ENCODE measurements around the gene CTIF. TPM values are rescaled to one million over a fixed set of nuclear protein-coding genes. Genes with fewer than 3 reads are reported as not detected.

CTIF gene
- total and polyA plus RNA-seq, 11 donors = 21.2 to 93.0 (median 68.0) TPM

DNA sequence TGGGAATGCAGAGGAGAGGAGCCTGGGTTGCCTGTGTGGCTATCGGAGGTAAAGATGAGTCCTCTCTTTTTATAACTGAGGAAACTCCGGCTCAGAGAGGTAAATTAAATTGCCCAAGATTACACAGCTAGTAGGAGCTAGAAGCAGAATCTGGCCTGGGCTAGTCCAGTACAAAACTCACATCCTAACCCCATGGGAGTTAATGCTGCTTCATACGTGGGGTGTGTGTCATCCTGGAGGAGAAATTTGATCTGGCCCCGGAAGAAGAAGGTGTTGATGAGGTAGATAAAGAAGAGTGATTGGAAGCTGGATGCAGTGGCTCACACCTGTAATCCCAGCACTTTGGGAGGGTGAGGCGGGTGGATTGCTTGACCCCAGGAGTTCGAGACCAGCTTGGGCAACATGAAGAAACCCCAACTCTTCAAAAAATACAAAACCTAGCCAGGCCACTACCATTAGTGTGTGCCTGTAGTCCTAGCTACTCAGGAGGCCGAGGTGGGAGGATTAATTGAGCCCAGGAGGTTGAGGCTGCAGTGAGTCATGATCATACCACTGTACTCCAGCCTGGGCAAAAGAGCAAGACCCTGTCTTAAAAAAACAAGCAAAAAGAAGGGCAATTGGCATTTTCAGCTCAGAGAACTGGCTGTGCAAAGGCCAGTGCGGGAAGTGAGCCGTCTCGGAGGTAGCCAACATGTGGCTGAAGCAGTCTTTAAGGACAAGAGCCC is 33.7 kb downstream of the CTIF start:
- ATAC-seq (no peak), DNase-seq (peak in 1 of 5 donors; percentile 3)
- Histone ChIP-seq H3K27me3 (no peaks in the 10 kb centered on the region), H3K4me1 (peaks cover 0 to 28% (median 5%) of the 10 kb centered on the region in 12 donors), H3K4me3 (no peak overlapping the region), H3K36me3 (peaks cover 0 to 13% (median 0%) of the 10 kb centered on the region in 9 donors), H3K27ac (no peak overlapping the region), H3K9me3 (no peaks in the 10 kb centered on the region)
- 80 to 90% (median 83%) methylated on average over 10 of the region's 10 CpGs for WGBS, 4 donors
- TF ChIP-seq POLR2A (IDR thresholded peaks at IDR 0.05) = no peak
- TF ChIP-seq, protein P1, sequence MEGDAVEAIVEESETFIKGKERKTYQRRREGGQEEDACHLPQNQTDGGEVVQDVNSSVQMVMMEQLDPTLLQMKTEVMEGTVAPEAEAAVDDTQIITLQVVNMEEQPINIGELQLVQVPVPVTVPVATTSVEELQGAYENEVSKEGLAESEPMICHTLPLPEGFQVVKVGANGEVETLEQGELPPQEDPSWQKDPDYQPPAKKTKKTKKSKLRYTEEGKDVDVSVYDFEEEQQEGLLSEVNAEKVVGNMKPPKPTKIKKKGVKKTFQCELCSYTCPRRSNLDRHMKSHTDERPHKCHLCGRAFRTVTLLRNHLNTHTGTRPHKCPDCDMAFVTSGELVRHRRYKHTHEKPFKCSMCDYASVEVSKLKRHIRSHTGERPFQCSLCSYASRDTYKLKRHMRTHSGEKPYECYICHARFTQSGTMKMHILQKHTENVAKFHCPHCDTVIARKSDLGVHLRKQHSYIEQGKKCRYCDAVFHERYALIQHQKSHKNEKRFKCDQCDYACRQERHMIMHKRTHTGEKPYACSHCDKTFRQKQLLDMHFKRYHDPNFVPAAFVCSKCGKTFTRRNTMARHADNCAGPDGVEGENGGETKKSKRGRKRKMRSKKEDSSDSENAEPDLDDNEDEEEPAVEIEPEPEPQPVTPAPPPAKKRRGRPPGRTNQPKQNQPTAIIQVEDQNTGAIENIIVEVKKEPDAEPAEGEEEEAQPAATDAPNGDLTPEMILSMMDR (IDR thresholded peaks at IDR 0.05) = no peak
- intact Hi-C loops (cut with DNase I) = no loop called here

DNA sequence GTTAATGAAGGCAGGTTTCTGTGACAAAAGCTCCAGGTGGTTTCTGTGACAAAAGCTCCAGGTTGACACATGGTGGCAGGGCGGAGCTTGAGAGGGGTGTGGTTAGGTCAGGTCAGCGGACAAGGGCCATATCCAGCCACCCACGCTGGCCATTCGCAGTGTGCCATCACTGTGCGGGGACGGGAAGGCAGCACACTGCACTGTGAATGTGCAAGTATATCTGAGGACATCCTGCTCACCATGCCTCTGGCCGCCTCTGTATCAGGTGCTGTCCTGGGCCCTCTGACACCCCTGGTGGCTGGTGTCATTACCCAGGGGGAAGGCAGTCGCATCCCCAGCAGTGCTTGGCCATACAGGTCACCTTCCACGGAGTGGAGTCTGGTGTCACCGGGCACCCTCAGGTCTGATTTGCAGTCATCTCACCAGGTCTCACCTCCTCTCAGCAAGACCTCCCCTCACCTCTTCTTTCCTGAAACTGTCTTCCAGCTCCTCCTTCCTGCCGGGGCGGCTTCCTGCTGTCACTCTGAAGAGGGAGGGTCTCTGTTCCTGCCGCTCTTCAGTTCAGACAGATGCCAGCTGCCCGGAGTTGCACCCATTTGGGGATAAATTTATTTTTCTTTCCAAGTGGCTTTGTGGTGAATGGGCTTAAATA is 34.9 kb downstream of the CTIF start:
- Histone ChIP-seq H3K4me1 (peaks cover 0 to 27% (median 5%) of the 10 kb centered on the region in 12 donors), H3K27ac (no peak overlapping the region), H3K27me3 (no peaks in the 10 kb centered on the region), H3K4me3 (no peak overlapping the region), H3K36me3 (peaks cover 0 to 15% (median 0%) of the 10 kb centered on the region in 9 donors), H3K9me3 (peaks cover 0 to 8% (median 0%) of the 10 kb centered on the region in 12 donors)
- DNase-seq (peak in 1 of 5 donors; percentile 24), ATAC-seq (peak in 1 of 4 donors; percentile 16)
- WGBS, 4 donors = 87 to 89% (median 88%) methylated on average over 14 of the region's 14 CpGs
- TF ChIP-seq, protein P1 (IDR thresholded peaks at IDR 0.05) = no peak
- TF ChIP-seq POLR2A (IDR thresholded peaks at IDR 0.05) = no peak
- intact Hi-C loops (cut with DNase I) = no loop called here

DNA sequence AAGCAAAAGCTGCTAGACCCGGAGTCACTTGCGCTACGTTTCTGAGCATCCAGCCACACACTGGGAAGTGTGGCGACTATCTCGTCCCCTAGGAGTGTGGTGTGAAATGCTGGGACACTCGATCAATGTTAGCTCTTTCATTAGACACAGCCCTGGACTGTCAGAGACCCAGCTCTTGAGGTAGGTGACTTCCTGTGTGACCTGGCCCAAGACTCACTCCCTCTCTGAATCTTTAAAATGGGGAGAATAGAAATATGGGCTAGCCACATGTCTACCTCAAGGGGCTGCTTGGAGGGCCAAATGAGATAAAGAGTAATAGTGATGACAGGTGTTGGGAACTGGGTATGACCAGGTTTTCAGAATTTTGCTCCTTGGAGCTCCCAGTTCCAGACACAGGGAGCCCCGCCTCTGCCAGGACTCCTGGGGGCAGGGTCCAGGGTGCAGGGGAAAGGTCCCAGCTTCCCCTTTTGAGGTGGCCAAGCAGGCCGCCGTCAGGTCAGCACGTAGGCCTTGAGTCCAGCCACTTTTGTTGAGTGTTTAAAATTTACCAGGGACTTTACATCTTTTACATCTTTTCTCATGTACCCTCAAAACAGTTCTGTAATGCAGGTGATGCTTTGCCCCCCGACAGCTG is 36.0 kb downstream of the CTIF start:
- TF ChIP-seq, protein P1 (IDR thresholded peaks at IDR 0.05) = no peak
- TF ChIP-seq POLR2A (IDR thresholded peaks at IDR 0.05) = no peak
- 79 to 83% (median 82%) methylated on average over 11 of the region's 11 CpGs for WGBS, 4 donors
- no peak overlapping the region for H3K4me3 ChIP-seq
- H3K27ac ChIP-seq = no peak overlapping the region
- H3K4me1 ChIP-seq = peaks cover 0 to 18% (median 2%) of the 10 kb centered on the region in 12 donors
- peaks cover 0 to 15% (median 0%) of the 10 kb centered on the region in 9 donors for H3K36me3 ChIP-seq
- DNase-seq = peak in 1 of 5 donors; percentile 8
- ATAC-seq = no peak
- intact Hi-C loops (cut with DNase I) = no loop called here
- peaks cover 0 to 8% (median 0%) of the 10 kb centered on the region in 12 donors for H3K9me3 ChIP-seq
- no peaks in the 10 kb centered on the region for H3K27me3 ChIP-seq

DNA sequence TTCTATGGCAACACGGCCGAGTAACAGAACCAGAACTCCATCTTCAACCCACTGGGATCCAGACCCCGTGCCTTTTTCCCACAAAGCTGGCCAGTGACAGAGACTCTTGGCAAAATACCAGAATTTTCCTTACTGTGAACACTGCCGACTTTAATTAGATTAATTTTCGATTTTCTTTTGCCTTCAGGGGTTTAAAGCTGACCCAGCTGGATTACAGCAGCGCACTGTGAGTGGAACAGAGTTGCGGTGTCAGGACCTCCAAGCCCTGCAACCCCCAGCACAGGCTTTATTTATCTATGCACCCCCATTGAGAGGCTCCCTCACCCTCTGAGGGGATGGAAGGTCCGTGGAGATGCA is 36.4 kb downstream of the CTIF start:
- no peaks in the 10 kb centered on the region for H3K27me3 ChIP-seq
- WGBS, 4 donors = 58 to 69% (median 63%) methylated on average over 8 of the region's 8 CpGs
- H3K36me3 ChIP-seq = peaks cover 0 to 15% (median 0%) of the 10 kb centered on the region in 9 donors
- no peak overlapping the region for H3K4me3 ChIP-seq
- DNase-seq (no peak), ATAC-seq (peak in 1 of 4 donors; percentile 21)
- H3K4me1 ChIP-seq = peaks cover 0 to 17% (median 1%) of the 10 kb centered on the region in 12 donors
- peaks cover 0 to 8% (median 0%) of the 10 kb centered on the region in 12 donors for H3K9me3 ChIP-seq
- no peak overlapping the region for H3K27ac ChIP-seq
- TF ChIP-seq, protein P1 (IDR thresholded peaks at IDR 0.05) = no peak
- TF ChIP-seq POLR2A (IDR thresholded peaks at IDR 0.05) = no peak
- intact Hi-C loops (cut with DNase I) = no loop called here

Data from heart left ventricle (tissue), 16 donors.